Left ventricle myocardium inferior (tissue), 1 donor: ENCODE data around the gene GNA15. TPM values are rescaled to one million over a fixed set of nuclear protein-coding genes. Genes with fewer than 3 reads are reported as not detected.

ENCODE experiments used
- DNase-seq: peaks from one replicate; pipeline ENCODE4 v3.0.0-alpha.2; 2020
- H3K27ac ChIP-seq: fragments of 200-600 bp; replicated peaks from 2 replicates; pipeline ENCODE4 v1.8.0; 2021
- H3K27me3 ChIP-seq: fragments of 200-600 bp; 2 replicates; pipeline ENCODE4 v1.8.0; 2021; ENCODE audit warnings: low read depth
- H3K36me3 ChIP-seq: fragments of 200-600 bp; 2 replicates; pipeline ENCODE4 v1.8.0; 2021
- H3K4me1 ChIP-seq: fragments of 200-600 bp; 2 replicates; pipeline ENCODE4 v1.8.0; 2021
- H3K4me3 ChIP-seq: fragments of 200-600 bp; 2 replicates; pipeline ENCODE4 v1.8.0; 2021; ENCODE audit warnings: mild to moderate bottlenecking, moderate library complexity
- H3K9me3 ChIP-seq: fragments of 200-600 bp; replicated peaks from 2 replicates; pipeline ENCODE4 v1.8.0; 2021
- CTCF ChIP-seq: fragments of 200-600 bp; IDR thresholded peaks from 2 replicates; pipeline ENCODE4 v1.8.0; 2021; ENCODE audit warnings: antibody characterized with exemption, mild to moderate bottlenecking, borderline replicate concordance
- intact Hi-C: fragments of 100-400 bp; cut with micrococcal nuclease; formaldehyde crosslinking; loops from one replicate; pipeline ENCODE4 v1.11.0; 2022
- total RNA-seq: library from RNA; stranded (reverse); fragmentation: NEBNext Ultra II Directional; extraction: Animal tissue kit (Norgen Biotek cat#: 25700); gene quantifications from one replicate; pipeline ENCODE4 v1.2.1, GENCODE V29; 2021
- donor health status: DM: no; HTN: yes; CAD: no; lungs with severe emphysema.

GNA15 gene
- total RNA-seq, 1 donor from 2014 or later: 1.2 TPM

- H3K4me3 ChIP-seq: no peak overlapping the region
- intact Hi-C loops: no loop called here
- peaks cover 72% of the 10 kb centered on the region for H3K36me3 ChIP-seq
- DNase-seq: no peak
- H3K27me3 ChIP-seq: no peaks in the 10 kb centered on the region
- H3K9me3 ChIP-seq: no peaks in the 10 kb centered on the region
- H3K4me1 ChIP-seq: peaks cover 36% of the 10 kb centered on the region
- H3K27ac ChIP-seq: peak overlapping the region; percentile 75
- no peak for TF ChIP-seq CTCF
Observed at GRCh38 chr19:3114018-3114726, 21.7 kb upstream of the GNA15 start.

GRCh38 chr19:3114811-3115210 lies 21.0 kb upstream of the GNA15 start:
- DNase-seq: no peak
- no peak for TF ChIP-seq CTCF
- intact Hi-C loops: no loop called here
- Histone ChIP-seq H3K36me3 (peaks cover 76% of the 10 kb centered on the region), H3K9me3 (no peaks in the 10 kb centered on the region), H3K4me3 (no peak overlapping the region), H3K4me1 (peaks cover 32% of the 10 kb centered on the region), H3K27ac (no peak overlapping the region), H3K27me3 (no peaks in the 10 kb centered on the region)

- H3K27ac ChIP-seq: no peak overlapping the region
- peaks cover 32% of the 10 kb centered on the region for H3K4me1 ChIP-seq
- no peak overlapping the region for H3K4me3 ChIP-seq
- intact Hi-C loops: no loop called here
- peaks cover 81% of the 10 kb centered on the region for H3K36me3 ChIP-seq
- H3K27me3 ChIP-seq: no peaks in the 10 kb centered on the region
- no peak for DNase-seq
- no peaks in the 10 kb centered on the region for H3K9me3 ChIP-seq
- no peak for TF ChIP-seq CTCF
Observed at GRCh38 chr19:3115411-3115810, 20.4 kb upstream of the GNA15 start.

- no peak for DNase-seq
- intact Hi-C loops: no loop called here
Observed at GRCh38 chr19:3115916-3116602, 19.8 kb upstream of the GNA15 start.

GRCh38 chr19:3116621-3117020 lies 19.2 kb upstream of the GNA15 start:
- peaks cover 82% of the 10 kb centered on the region for H3K36me3 ChIP-seq
- intact Hi-C loops: no loop called here
- H3K27ac ChIP-seq: no peak overlapping the region
- H3K4me1 ChIP-seq: peaks cover 32% of the 10 kb centered on the region
- DNase-seq: no peak
- H3K9me3 ChIP-seq: no peaks in the 10 kb centered on the region
- H3K4me3 ChIP-seq: no peak overlapping the region
- no peak for TF ChIP-seq CTCF
- no peaks in the 10 kb centered on the region for H3K27me3 ChIP-seq

More at GRCh38 chr19:3115916-3116602, 19.8 kb upstream of the GNA15 start:
- Histone ChIP-seq H3K4me1 (peaks cover 32% of the 10 kb centered on the region), H3K36me3 (peaks cover 81% of the 10 kb centered on the region), H3K9me3 (no peaks in the 10 kb centered on the region), H3K4me3 (no peak overlapping the region), H3K27ac (no peak overlapping the region), H3K27me3 (no peaks in the 10 kb centered on the region)
- no peak for TF ChIP-seq CTCF
